SU-DHL-6 (cell line): Measurements from ENCODE around the gene ATP6V0D1.

ENCODE experiments used
- H2AFZ ChIP-seq: fragments of 200-600 bp; sonication (generic); 2 replicates; pipeline ENCODE4 v1.6.1; 2014; ENCODE audit warnings: low read depth, mild to moderate bottlenecking, moderate library complexity, mixed read lengths, antibody characterized with exemption, low read length; ENCODE audit not compliant: severe bottlenecking
- H3F3A ChIP-seq: fragments of 200-600 bp; shearing (Covaris generic); 2 replicates; pipeline ENCODE4 v1.6.0; 2016; ENCODE audit warnings: antibody characterized with exemption, mild to moderate bottlenecking; ENCODE audit not compliant: insufficient read depth
- H3K27ac ChIP-seq: fragments of 200-600 bp; sonication (generic); 2 replicates; pipeline ENCODE4 v1.5.1; 2016; ENCODE audit warnings: low read depth, mild to moderate bottlenecking, low read length, moderate library complexity, mixed read lengths
- H3K27me3 ChIP-seq: fragments of 200-600 bp; sonication (generic), shearing (Covaris generic); 2 replicates; pipeline ENCODE4 v1.6.0; 2014; ENCODE audit warnings: mild to moderate bottlenecking, low read length
- H3K36me3 ChIP-seq: fragments of 200-600 bp; sonication (generic); 2 replicates; pipeline ENCODE4 v1.6.1; 2014; ENCODE audit warnings: mild to moderate bottlenecking, low read length, mixed read lengths
- H3K4me2 ChIP-seq: fragments of 300-600, 200-600 bp; shearing (Covaris generic), sonication (generic); 2 replicates; pipeline ENCODE4 v1.6.0; 2014; ENCODE audit warnings: low read length, low read depth, mild to moderate bottlenecking; ENCODE audit not compliant: poor library complexity, severe bottlenecking
- H3K4me3 ChIP-seq: fragments of 200-600 bp; sonication (generic); 2 replicates; pipeline ENCODE4 v1.5.1; 2014; ENCODE audit warnings: antibody characterized with exemption, low read length, mild to moderate bottlenecking, mixed read lengths; ENCODE audit not compliant: insufficient read depth, poor library complexity, severe bottlenecking
- H3K79me2 ChIP-seq: fragments of 200-600 bp; sonication (generic); 2 replicates; pipeline ENCODE4 v1.6.1; 2014; ENCODE audit warnings: mild to moderate bottlenecking, low read length, moderate library complexity; ENCODE audit not compliant: insufficient read depth
- H3K9ac ChIP-seq: fragments of 200-600 bp; sonication (generic); 2 replicates; pipeline ENCODE4 v1.7.0; 2014; ENCODE audit warnings: mild to moderate bottlenecking, low read length
- H3K9me2 ChIP-seq: fragments of 200-600 bp; sonication (generic); replicated peaks from 2 replicates; pipeline ENCODE4 v1.6.1; 2014; ENCODE audit warnings: low read length; ENCODE audit not compliant: insufficient read depth
- H3K9me3 ChIP-seq: fragments of 200-600 bp; sonication (generic); 2 replicates; pipeline ENCODE4 v1.6.1; 2014; ENCODE audit warnings: low read length, mixed read lengths; ENCODE audit not compliant: insufficient read depth
- H4K20me1 ChIP-seq: fragments of 200-600 bp; sonication (generic); 2 replicates; pipeline ENCODE4 v1.6.1; 2014; ENCODE audit warnings: low read depth, mild to moderate bottlenecking, antibody characterized with exemption, low read length, moderate library complexity, mixed read lengths
- EZH2phosphoT487 ChIP-seq: fragments of 200-600 bp; sonication (generic), shearing (Covaris generic); conservative IDR thresholded peaks from 2 replicates; pipeline ENCODE4 v1.6.1; 2018; ENCODE audit warnings: mild to moderate bottlenecking, antibody characterized with exemption, low read length, moderate library complexity, mixed read lengths
- TF ChIP-seq, protein P1 (sequence below): fragments of 200-600 bp; sonication (generic); IDR thresholded peaks from one replicate; pipeline ENCODE4 v1.5.1; 2017; ENCODE audit warnings: antibody characterized with exemption, mild to moderate bottlenecking, low read length, moderate library complexity; ENCODE audit not compliant: insufficient read depth, poor library complexity, severe bottlenecking

ATP6V0D1 gene

DNA sequence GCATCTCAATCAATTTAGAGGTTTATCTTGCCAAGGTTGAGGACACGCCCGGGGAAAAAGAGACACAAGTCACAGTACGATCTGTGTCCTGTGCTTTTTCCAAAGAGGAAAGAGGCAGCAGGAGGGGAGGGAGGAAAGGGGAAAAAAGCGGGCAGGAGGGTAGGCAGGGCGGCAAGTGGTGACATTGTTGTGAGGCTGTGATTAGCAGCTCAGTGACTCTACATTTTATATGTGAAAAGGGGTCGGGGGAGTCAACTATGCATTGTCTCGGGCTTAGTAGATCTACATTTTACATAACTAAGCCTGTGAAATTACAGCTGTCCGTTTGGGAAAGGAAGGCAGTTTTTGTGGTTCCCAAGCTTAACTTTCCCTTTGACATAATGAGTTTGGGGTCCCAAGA, 25.5 kb upstream of the ATP6V0D1 start:
- no peak overlapping the region for H3K4me2 ChIP-seq
- no peaks in the 10 kb centered on the region for H3K9me3 ChIP-seq
- H3F3A ChIP-seq = 0 out of 2 replicates have a peak, but pooled peaks cover 4% of the 10 kb centered on the region
- H3K27me3 ChIP-seq = no peaks in the 10 kb centered on the region
- H3K79me2 ChIP-seq = no peaks in the 10 kb centered on the region
- no peak overlapping the region for H3K9ac ChIP-seq
- no peaks in the 10 kb centered on the region for H3K9me2 ChIP-seq
- no peak overlapping the region for H3K4me3 ChIP-seq
- H3K27ac ChIP-seq = no peak overlapping the region
- no peak overlapping the region for H2AFZ ChIP-seq
- TF ChIP-seq, protein P1, sequence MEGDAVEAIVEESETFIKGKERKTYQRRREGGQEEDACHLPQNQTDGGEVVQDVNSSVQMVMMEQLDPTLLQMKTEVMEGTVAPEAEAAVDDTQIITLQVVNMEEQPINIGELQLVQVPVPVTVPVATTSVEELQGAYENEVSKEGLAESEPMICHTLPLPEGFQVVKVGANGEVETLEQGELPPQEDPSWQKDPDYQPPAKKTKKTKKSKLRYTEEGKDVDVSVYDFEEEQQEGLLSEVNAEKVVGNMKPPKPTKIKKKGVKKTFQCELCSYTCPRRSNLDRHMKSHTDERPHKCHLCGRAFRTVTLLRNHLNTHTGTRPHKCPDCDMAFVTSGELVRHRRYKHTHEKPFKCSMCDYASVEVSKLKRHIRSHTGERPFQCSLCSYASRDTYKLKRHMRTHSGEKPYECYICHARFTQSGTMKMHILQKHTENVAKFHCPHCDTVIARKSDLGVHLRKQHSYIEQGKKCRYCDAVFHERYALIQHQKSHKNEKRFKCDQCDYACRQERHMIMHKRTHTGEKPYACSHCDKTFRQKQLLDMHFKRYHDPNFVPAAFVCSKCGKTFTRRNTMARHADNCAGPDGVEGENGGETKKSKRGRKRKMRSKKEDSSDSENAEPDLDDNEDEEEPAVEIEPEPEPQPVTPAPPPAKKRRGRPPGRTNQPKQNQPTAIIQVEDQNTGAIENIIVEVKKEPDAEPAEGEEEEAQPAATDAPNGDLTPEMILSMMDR = no peak
- TF ChIP-seq EZH2phosphoT487 = no peak
- no peaks in the 10 kb centered on the region for H3K36me3 ChIP-seq
- H4K20me1 ChIP-seq = no peaks in the 10 kb centered on the region

- no peak overlapping the region for H3K9ac ChIP-seq
- no peaks in the 10 kb centered on the region for H4K20me1 ChIP-seq
- TF ChIP-seq EZH2phosphoT487 = no peak
- TF ChIP-seq, protein P1 = no peak
- no peak overlapping the region for H3K4me2 ChIP-seq
- no peaks in the 10 kb centered on the region for H3K36me3 ChIP-seq
- H2AFZ ChIP-seq = no peak overlapping the region
- H3K27me3 ChIP-seq = no peaks in the 10 kb centered on the region
- 0 out of 2 replicates have a peak, but pooled peaks cover 4% of the 10 kb centered on the region for H3F3A ChIP-seq
- no peaks in the 10 kb centered on the region for H3K79me2 ChIP-seq
- no peak overlapping the region for H3K27ac ChIP-seq
- no peaks in the 10 kb centered on the region for H3K9me2 ChIP-seq
- no peaks in the 10 kb centered on the region for H3K9me3 ChIP-seq
- no peak overlapping the region for H3K4me3 ChIP-seq
Observed at GRCh38 chr16:67504031-67505021, 23.4 kb upstream of the ATP6V0D1 start.

DNA sequence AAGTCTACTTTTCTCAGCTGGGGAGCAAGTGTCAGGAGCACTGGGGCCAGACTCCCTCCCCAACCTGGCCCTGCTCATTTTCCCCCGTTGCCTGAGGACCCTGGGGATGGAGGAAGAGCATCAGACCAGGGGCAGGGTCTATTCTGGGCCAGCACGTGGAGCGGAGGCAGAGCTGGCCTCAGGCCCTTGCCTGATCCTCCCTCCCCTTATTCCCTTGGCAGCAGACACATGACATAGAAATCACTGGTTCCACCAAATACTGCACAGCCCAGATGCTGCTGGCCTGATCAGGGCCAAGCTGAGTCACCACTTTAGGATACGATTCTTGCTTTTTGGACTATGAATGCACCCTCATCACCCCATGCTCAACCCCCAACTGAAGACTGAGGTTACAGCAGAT, 18.1 kb upstream of the ATP6V0D1 start:
- H3K4me2 ChIP-seq = no peak overlapping the region
- H2AFZ ChIP-seq = no peak overlapping the region
- no peaks in the 10 kb centered on the region for H3K36me3 ChIP-seq
- 0 out of 2 replicates have a peak, but pooled peaks cover 2% of the 10 kb centered on the region for H3F3A ChIP-seq
- no peaks in the 10 kb centered on the region for H3K9me3 ChIP-seq
- no peaks in the 10 kb centered on the region for H3K79me2 ChIP-seq
- no peak overlapping the region for H3K9ac ChIP-seq
- H4K20me1 ChIP-seq = no peaks in the 10 kb centered on the region
- no peak overlapping the region for H3K27ac ChIP-seq
- H3K9me2 ChIP-seq = no peaks in the 10 kb centered on the region
- H3K4me3 ChIP-seq = no peak overlapping the region
- H3K27me3 ChIP-seq = no peaks in the 10 kb centered on the region
- no peak for TF ChIP-seq EZH2phosphoT487
- TF ChIP-seq, protein P1 = no peak
